ENCODE data around the gene RBM39.

RBM39 gene

DNA sequence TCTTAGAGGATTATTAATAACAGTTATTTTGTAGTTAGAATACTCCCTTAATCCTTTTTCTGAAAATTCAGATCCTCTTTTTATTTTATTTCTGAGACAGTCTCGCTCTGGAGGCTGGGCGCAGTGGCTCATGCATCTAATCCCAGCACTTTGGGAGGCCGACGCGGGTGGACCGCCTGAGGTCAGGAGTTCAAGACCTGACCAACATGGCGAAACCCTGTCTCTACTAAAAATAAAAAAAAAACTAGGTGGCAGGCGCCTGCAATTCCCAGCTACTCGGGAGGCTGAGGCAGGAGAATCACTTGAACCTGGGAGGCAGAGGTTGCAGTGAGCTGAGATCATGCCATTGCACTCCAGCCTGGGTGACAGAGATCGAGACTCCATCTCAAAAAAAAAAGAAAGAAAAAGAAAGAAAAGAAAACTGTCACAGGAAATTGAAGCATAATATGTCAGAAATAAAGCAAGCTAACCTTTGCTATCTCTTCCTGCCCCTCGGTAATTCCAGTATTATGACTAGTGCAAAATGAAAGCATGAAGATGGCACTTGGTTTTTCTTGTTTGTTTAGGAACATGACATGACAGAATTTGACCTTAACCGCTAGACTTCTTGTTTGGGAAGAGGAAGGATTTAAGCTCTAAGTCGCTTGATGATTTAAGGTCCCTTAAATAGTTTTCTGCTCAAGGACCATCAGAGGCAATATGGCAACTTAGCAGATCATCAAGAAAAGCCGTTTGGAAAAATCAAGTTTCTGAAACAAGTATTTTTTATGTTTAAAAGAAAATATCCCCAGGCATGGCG, 1.8 kb upstream of the RBM39 start:
- TF ChIP-seq TAF1 (IDR thresholded peaks at IDR 0.05; ENCODE audit: borderline replicate concordance, insufficient read depth, low read length) (no peak), SIN3A (IDR thresholded peaks at IDR 0.05; ENCODE audit: borderline replicate concordance, insufficient read depth, low read length) (no peak), REST (IDR thresholded peaks at IDR 0.05; ENCODE audit: insufficient read depth in 1 of 2, low read depth in 2 of 2, low read length in 2 of 2) (no peak), FOXP2 (optimal IDR thresholded peaks at IDR 0.05; ENCODE audit: borderline replicate concordance, extremely low read depth, extremely low read length, insufficient read depth) (no peak), POLR2AphosphoS5 (IDR thresholded peaks at IDR 0.05; ENCODE audit: low read depth, low read length) (no peak)

DNA sequence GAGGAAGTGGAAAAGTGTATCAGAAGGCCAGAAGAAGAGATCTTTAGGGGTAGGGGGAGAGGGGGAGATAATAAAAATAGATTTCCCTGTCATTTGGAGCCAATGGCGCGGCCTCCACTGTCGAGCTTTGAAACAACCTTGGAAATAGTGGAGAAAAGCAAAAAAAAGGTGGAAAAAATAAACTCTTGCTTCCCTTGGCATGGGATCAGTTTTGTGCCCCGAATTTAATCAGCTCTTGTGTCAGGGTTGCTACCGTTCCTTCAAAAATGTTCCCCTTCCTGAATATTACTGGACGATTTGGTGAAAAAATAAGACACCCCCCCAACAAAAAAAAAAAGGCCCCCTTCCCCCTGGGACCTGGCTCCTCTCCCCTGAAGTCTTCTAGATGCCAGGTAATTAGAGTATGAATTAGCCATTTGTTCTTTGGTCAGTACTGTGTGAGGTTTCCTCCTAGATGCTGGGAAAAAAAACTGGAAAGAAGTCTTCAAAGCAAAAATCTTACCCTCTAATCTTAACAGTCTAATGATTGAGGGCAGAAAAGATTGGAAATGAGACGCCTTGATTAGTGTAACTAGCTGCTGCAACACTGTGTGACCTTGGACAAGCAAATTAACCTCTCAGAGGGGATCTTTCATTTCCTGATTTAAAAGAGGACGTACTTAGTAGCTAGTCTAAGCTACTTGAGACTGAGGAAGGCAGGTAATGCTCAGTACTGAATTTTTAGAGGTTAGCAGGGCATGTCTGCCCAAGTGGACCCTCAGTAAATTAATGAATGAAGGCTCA, 872 bp upstream of the RBM39 start:
- TF ChIP-seq TAF1 (IDR thresholded peaks at IDR 0.05; ENCODE audit: borderline replicate concordance, insufficient read depth, low read length) = peak; percentile 30; the same call in 1 of the 2 replicates
- TF ChIP-seq POLR2AphosphoS5 (IDR thresholded peaks at IDR 0.05; ENCODE audit: low read depth, low read length) = 0 out of 2 replicates have a peak, but pooled peaks have one; percentile 44
- TF ChIP-seq SIN3A (IDR thresholded peaks at IDR 0.05; ENCODE audit: borderline replicate concordance, insufficient read depth, low read length) = 0 out of 2 replicates have a peak, but pooled peaks have one; percentile 23
- no peak; a peak in 1 of 4 replicates for TF ChIP-seq REST (IDR thresholded peaks at IDR 0.05; ENCODE audit: insufficient read depth in 1 of 2, low read depth in 2 of 2, low read length in 2 of 2)
- no peak for TF ChIP-seq FOXP2 (optimal IDR thresholded peaks at IDR 0.05; ENCODE audit: borderline replicate concordance, extremely low read depth, extremely low read length, insufficient read depth)

DNA sequence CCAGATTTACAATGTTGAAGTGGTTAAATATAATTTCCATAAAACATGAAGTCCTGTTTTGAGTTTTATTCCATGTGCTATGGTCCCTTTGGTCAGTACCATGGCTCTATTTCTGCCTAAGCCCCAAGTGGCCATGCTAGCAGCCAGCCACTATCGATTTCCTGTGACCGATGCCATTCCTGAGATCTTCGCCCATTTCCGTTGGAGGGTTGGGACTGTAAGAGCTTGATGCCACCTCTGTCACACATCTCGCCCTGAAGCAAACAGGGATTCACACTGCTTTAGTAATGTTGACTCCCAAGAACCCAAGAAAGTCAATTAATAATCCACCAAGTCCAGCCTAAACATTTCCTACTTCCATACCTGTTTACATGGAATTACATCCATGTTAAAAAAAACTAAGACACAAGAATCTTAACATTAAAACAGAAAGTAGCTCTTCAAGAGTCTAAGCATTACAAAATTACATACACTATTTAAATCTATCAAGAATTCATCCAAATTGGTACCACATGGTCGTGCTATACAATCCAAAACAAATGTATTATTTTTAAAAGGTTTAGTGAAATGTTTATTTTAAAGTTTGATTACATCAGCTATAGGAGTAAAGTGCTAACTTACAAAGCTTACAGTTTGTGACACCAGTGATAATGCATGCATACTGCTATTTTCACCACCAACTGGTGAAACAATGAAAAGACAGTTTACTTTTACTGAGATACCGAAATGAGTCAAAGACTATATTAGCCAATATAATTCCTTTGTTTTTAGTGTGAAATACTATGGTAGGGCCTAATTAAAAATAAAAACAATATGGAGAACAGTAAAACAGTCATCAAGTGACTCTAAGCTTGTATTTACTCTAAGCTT, 2.5 kb downstream of the RBM39 start:
- TF ChIP-seq FOXP2 (optimal IDR thresholded peaks at IDR 0.05; ENCODE audit: borderline replicate concordance, extremely low read depth, extremely low read length, insufficient read depth) (no peak), TAF1 (IDR thresholded peaks at IDR 0.05; ENCODE audit: borderline replicate concordance, insufficient read depth, low read length) (no peak), REST (IDR thresholded peaks at IDR 0.05; ENCODE audit: insufficient read depth in 1 of 2, low read depth in 2 of 2, low read length in 2 of 2) (no peak), POLR2AphosphoS5 (IDR thresholded peaks at IDR 0.05; ENCODE audit: low read depth, low read length) (peak; percentile 4; the same call in 1 of the 2 replicates), SIN3A (IDR thresholded peaks at IDR 0.05; ENCODE audit: borderline replicate concordance, insufficient read depth, low read length) (no peak)

DNA sequence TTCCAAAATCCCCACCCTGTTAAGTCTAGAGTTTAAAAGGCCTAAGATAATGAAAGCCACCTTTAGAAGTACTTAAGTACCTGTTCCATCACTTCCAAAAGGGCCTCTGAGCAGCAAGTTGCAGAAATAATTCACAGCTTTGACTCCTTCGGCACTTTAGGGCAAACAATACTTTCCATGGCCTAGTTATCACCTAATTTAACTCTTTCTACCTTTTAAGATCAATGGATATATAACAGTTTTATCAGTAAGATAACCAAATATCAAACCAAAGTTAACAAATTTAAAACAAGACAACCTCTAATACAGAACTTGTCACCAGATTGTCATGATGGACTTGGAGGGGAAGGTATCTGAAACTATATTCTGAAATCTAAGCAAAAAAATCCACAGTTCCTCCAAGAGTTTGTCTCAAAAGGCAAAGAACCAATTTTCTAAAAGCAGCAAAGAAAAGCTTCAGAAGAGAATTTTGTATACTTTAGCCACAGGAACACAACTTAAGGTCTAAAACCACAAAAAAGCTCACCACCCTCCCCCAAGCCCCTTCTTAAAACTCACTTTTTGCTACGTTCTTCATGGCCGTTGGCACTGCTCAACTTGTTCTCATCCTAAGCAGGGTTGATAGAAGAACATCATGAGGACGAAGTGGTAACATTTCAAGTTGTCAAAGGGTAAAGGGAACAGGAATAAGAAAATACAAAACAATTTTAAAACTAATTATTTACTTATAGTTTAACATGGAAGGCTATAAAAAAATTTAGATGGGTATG, 3.5 kb downstream of the RBM39 start:
- no peak for TF ChIP-seq POLR2AphosphoS5 (IDR thresholded peaks at IDR 0.05; ENCODE audit: low read depth, low read length)
- no peak for TF ChIP-seq REST (IDR thresholded peaks at IDR 0.05; ENCODE audit: insufficient read depth in 1 of 2, low read depth in 2 of 2, low read length in 2 of 2)
- no peak for TF ChIP-seq FOXP2 (optimal IDR thresholded peaks at IDR 0.05; ENCODE audit: borderline replicate concordance, extremely low read depth, extremely low read length, insufficient read depth)
- no peak for TF ChIP-seq TAF1 (IDR thresholded peaks at IDR 0.05; ENCODE audit: borderline replicate concordance, insufficient read depth, low read length)
- TF ChIP-seq SIN3A (IDR thresholded peaks at IDR 0.05; ENCODE audit: borderline replicate concordance, insufficient read depth, low read length) = no peak

Measured in PFSK-1 (cell line).